Measurements from ENCODE around the gene CFAP73. TPM values are rescaled to one million over a fixed set of nuclear protein-coding genes. Genes with fewer than 3 reads are reported as not detected.

Gene CFAP73
- total RNA-seq, 4 donors from 2014 or later, result 0.26 TPM; not detected in 3

DNA sequence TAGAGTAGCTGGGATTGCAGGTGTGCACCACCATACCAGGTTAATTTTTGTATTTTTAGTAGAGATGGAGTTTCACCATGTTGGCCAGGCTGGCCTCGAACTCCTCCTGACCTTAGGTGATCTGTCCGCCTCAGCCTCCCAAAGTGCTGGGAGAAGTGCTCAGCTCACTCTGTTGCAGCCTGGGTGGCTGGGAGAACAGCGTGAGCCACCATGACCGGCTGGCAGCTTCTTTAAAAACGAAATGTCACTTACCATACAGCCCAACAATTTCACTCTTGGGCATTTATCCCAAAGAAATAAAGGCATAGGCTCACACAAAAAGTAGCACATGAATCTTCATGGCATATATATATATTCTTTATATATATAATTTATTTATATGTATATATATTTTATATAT is 4.7 kb upstream of the CFAP73 start:
- peaks cover 0 to 3% (median 0%) of the 10 kb centered on the region in 4 donors for H3K27me3 ChIP-seq
- peaks cover 0 to 20% (median 6%) of the 10 kb centered on the region in 3 donors for H3K4me1 ChIP-seq
- TF ChIP-seq, protein P1, sequence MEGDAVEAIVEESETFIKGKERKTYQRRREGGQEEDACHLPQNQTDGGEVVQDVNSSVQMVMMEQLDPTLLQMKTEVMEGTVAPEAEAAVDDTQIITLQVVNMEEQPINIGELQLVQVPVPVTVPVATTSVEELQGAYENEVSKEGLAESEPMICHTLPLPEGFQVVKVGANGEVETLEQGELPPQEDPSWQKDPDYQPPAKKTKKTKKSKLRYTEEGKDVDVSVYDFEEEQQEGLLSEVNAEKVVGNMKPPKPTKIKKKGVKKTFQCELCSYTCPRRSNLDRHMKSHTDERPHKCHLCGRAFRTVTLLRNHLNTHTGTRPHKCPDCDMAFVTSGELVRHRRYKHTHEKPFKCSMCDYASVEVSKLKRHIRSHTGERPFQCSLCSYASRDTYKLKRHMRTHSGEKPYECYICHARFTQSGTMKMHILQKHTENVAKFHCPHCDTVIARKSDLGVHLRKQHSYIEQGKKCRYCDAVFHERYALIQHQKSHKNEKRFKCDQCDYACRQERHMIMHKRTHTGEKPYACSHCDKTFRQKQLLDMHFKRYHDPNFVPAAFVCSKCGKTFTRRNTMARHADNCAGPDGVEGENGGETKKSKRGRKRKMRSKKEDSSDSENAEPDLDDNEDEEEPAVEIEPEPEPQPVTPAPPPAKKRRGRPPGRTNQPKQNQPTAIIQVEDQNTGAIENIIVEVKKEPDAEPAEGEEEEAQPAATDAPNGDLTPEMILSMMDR (IDR thresholded peaks at IDR 0.05), result no peak
- TF ChIP-seq POLR2A (IDR thresholded peaks at IDR 0.05), result no peak
- H3K4me3 ChIP-seq, result no peak overlapping the region
- intact Hi-C loops (cut with DNase I), result no loop called here
- no peaks in the 10 kb centered on the region for H3K36me3 ChIP-seq
- DNase-seq, result no peak
- H3K27ac ChIP-seq, result no peak overlapping the region
- WGBS, 2 donors, result 65 to 77% methylated on average over 5 of the region's 5 CpGs
- H3K9me3 ChIP-seq, result no peaks in the 10 kb centered on the region

DNA sequence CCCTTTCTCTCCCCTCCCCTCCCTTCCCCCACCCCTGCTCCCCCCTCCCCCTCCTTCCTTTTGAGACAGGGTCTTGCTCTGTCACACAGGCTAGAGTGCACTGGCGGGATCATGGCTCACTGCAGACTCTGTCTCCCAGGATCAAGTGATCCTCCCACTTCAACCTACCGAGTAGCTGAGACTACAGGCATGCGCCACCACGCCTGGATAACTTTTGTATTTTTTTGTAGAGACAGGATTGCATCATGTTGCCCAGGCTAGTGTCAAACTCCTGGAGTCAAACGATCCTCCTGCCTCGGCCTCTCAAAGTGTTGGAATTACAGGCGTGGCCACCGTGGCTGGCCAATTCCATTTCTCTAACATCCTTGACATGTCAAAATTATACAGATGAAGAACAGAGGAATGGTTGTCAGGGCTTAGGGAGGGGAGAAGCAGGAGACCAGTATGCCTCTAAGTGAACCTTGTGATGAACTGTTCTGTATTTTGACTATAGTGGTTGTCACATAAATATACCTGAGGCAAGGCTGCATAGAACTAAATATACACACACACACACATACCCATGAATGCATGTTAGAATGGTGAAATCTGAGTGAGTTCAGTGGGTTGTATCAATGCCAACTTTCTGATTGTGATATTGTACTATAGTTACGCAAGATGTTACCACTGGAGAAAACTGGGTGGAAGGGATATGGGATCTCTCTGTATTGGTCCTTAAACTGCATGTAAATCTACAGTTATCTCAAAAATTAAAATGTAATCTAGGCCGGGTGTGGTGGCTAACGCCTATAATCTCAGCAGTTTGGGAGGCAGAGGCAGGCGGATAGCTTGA is 3.6 kb upstream of the CFAP73 start:
- Histone ChIP-seq H3K27me3 (peaks cover 0 to 13% (median 0%) of the 10 kb centered on the region in 4 donors), H3K4me3 (no peak overlapping the region), H3K4me1 (peaks cover 0 to 24% (median 9%) of the 10 kb centered on the region in 3 donors), H3K36me3 (no peaks in the 10 kb centered on the region), H3K27ac (no peak overlapping the region), H3K9me3 (no peaks in the 10 kb centered on the region)
- WGBS, 2 donors, result 68 to 73% methylated on average over 12 of the region's 12 CpGs
- intact Hi-C loops (cut with DNase I), result no loop called here
- no peak for DNase-seq
- TF ChIP-seq, protein P1 (IDR thresholded peaks at IDR 0.05), result no peak
- no peak for TF ChIP-seq POLR2A (IDR thresholded peaks at IDR 0.05)

DNA sequence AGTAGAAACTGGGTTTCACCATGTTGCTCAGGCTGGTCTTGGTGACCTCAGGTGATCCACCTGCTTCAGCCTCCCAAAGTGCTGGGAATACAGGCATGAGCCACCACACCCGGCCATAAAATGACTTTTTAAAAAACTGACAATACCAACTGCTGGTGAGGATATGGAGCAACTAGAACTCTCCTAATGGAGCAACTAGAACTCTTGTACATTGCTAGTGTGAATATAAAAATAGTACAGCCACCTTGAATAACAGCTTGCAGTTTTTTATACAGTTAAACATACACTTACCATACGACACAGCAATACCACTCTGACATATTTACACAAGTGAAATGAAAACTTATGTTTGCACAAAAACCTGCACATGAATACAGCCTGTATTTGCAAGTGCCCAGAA is 2.5 kb upstream of the CFAP73 start:
- intact Hi-C loops (cut with DNase I), result no loop called here
- TF ChIP-seq, protein P1 (IDR thresholded peaks at IDR 0.05), result no peak
- no peak for TF ChIP-seq POLR2A (IDR thresholded peaks at IDR 0.05)

DNA sequence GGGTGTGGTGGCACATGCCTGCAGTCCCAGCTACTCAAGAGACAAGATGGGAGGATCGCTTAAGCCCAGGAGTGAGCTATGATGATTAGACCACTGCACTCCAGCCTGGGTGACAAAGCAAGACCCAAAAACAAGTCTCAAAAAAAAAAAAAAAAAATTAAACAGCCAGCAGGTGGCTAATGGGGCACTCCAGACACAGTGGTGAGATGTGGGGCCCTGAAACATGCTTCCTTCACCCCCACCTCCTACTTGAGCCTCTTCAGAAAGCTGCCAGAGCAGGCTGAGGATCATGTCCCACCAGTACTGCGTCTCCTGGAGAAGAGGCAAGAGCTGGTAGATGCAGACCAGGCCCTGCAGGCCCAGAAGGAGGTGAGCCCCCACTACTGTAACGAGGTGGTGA is 2.1 kb downstream of the CFAP73 start:
- WGBS, 2 donors, result 84 to 89% methylated on average over 2 of the region's 3 CpGs

More for the DNA sequence above, 2.5 kb upstream of the CFAP73 start:
- Histone ChIP-seq H3K9me3 (no peaks in the 10 kb centered on the region), H3K27ac (no peak overlapping the region), H3K4me1 (peaks cover 0 to 19% (median 9%) of the 10 kb centered on the region in 3 donors), H3K4me3 (no peak overlapping the region), H3K36me3 (no peaks in the 10 kb centered on the region), H3K27me3 (peaks cover 0 to 24% (median 0%) of the 10 kb centered on the region in 4 donors)
- 66 to 83% methylated on average over 2 of the region's 2 CpGs for WGBS, 2 donors
- no peak for DNase-seq

More for the DNA sequence above, 2.1 kb downstream of the CFAP73 start:
- intact Hi-C loops (cut with DNase I), result no loop called here
- peaks cover 0 to 53% (median 24%) of the 10 kb centered on the region in 3 donors for H3K4me1 ChIP-seq
- no peak overlapping the region for H3K27ac ChIP-seq
- H3K9me3 ChIP-seq, result no peaks in the 10 kb centered on the region
- H3K27me3 ChIP-seq, result peaks cover 0 to 61% (median 0%) of the 10 kb centered on the region in 4 donors
- no peak for DNase-seq
- H3K36me3 ChIP-seq, result no peaks in the 10 kb centered on the region
- TF ChIP-seq POLR2A (IDR thresholded peaks at IDR 0.05), result no peak
- TF ChIP-seq, protein P1 (IDR thresholded peaks at IDR 0.05), result no peak
- no peak overlapping the region for H3K4me3 ChIP-seq
